Measurements from ENCODE around the gene ADM.
A peak's percentile ranks its signal among the peaks of the same experiment; 100 is the strongest.

The ADM gene

DNA sequence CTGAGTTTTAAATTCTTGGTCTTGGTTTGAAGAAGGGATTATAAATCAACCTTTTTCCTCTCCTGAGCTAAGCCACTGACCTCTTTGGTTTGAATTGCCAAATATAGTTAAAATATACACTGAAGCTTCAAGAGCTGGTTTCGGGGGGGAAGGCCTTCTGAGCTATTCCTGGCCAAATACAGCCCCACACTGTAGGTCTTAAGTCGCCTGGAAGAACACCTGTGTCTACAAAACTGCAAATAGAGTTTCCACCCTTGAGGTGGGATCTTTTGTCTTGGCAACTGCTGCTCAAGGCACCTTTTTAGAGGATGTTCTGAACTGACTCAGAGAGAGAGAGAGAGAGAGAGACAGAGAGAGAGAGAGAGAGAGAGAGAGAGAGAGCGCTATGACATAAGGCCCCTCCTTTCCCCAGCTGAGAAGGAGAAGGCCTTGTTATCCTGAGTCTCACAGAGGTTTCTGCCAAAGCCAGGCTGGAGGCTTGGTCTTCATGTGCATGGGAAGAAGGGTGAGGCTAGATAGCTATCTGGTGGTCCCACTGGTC is 5.5 kb downstream of the ADM start:
- no peak for DNase-seq

DNA sequence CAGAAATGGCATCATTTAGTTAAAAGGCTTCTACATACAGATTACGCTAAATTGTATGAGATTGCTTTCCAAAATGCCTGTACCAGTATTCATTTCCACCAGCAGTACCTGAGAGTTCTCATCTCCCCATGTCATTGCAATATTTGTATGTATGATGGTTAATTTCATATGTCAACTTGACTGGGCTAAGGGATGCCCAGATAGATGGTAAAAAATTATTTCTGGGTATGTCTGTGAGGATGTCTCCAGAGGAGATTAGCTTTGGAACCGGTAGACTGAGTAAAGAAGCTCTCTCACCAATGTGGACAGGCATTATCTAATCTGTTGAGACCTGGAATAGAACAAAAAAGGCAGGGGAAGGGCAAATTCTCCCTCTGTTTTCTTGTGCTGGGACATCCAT is 6.9 kb downstream of the ADM start:
- no peak for DNase-seq

DNA sequence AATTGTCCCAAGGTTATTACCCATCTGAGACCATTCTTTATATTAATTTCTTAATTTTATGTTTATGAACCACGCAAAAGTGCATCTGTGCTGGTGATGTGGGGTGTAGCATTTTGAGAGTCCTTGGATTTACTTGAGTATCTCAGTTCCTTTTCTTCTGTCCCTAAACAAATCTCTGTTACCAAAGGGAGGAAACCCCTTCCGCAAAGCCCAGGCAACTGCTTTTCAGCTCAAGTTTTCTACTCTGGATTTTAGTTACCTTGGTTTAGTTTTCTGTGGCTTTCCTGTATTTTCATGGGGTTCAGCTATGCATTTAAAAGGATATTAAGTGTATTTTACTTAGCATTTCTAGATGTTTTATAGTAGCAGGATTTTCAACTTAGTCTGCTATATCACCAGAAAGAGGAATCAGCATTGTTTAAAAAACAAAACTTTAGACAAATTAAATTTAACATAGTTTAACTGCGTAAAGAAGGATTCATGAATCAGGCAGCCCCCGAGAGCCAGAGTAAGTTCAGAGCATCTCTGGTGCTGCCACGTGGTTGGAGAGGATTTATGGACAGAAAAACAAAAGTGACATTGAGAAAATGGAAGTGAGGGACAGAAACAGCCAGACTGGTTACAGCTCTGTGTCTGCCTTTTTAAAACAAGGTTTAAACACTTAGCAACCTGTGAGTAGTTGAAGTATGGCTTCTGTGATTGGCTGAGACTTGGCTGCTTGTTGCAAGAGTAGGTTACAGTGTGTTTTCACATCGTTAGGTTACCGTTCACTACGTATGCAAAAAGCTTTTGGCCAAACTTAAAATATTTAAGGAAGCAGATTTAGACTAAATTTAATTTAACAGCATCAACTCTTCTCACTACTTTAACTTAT is 9.6 kb downstream of the ADM start:
- DNase-seq: peak; percentile 53

DNA sequence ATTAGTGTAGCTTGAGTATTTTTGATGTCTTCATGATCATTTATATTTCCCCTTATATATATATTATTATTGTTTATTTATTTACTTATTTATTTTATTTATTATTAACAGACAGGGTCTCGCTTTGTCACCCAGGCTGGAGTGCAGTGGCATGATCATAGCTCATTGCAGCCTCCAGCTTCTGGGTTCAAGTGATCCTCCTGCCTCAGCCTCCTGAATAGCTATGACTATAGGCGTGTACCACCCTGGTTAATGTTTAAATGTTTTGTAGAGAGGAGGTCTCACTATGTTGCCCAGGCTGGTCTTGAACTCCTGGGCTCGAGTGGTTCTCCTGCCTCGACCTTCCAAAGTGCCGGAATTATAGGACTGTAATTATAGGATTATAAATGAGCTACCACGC is 10.2 kb downstream of the ADM start:
- no peak for DNase-seq

DNA sequence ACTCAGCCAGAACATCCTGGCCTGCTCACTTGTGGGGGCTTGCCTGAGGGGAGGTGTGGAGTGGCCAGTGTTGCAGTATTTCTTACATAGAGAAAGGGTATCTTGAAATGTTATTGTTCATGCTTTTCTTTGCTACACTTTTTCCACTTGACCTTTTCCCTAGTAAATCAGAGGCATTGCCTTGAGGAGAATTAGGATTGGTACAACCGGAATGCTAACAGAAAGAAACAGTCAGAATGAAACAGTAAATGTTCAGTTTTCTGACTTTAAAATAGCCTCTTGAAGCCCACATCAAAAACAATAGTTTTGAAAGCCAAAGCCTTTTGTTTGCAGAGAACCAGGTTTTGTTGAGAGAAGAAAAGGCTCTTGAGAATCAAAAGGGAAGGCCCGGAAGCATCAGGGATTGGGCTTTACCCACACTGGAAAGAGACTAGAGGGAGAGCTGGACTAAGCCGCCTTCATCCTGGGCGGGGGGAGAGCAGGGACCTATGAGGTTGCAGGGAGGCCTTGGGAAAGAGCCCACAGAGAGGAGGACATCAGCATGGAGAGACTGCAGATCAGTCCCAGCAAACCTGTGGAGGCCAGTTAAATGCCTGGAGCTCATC is 12.4 kb downstream of the ADM start:
- DNase-seq: no peak

DNA sequence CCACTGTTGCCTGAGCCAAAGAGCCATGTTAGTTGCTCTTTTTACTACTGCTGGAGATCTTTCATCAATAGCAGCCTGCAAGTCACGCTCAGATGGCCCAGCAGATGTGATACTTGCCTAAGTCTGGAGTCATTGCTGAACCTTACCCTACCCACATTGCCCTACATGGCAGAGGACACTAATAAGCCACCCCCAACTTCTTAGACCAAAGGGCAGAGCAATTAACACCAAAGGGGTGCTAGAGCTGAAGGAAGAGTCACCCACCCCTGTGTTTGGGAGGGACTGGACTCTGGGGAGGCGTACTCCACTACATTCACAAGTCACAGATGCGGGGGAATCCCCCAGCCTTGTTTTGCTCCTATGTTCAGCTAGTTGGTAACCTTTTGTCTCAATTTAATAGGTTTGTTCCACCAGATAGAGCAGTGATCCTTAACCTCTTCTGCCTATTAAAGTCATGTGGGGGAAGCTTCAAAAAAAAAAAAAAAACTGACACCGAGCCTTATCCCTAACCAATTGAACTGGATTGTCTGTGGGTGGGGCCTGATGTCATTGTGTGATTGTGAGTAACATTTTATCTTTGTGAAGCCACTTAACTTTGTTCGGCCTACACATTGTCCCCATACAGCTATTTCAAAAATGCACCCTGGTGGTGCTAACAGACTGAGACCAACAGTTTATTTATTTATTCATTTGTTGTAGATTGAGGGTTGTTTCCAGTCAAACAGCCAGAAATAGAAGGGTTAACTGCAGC is 13.1 kb downstream of the ADM start:
- DNase-seq: no peak

DNA sequence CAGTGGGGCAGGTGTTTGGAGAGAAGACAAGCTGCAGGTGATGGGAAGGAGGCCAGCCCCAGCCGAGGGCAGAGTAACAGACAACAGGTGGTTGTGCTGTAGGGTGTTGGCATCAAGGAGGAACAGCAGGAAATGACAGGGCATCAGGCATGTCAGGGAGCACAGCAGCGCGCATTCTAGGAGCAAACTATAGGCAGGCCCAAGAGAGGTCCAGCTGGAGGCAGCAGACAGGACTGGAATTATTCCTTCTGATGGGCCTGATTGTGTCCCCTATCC is 13.6 kb downstream of the ADM start:
- DNase-seq: no peak

DNA sequence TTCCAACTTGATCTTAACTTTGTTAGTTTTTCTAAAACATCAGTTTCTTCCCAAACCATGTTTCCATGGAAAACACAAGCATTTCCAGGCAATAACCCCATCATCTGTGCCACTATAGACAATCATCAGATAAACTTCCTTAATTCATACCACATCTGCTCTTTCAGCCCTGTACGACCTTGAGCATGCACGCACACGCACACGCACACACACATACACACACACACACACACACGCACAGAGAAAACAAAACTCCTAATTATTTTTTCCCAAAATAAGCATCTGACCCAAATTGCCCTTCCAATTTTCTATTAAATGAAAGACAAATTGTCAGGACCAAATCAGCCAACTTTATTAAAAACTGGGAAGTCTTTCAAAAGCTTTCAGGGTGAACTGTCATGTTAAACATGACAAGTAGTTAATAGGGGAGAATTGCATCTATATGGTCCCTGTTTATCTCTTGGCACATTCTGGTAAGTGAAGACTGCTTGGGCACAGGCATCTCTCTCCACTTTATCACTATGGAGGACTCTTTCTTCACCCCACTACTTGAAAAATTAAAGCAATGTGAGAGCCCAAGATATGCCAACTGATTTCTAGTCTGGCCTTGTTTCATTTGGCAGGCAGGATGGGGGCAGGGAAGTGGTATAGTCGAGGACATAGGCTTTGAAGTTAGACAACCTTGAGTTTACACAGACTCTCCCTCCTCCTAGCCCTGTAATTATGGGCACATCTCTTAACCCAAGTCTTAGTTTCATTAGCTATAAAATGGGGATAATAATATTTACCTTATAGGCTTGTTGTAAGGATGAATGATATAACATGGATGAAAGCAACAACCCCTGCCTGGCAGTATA is 15.1 kb downstream of the ADM start:
- DNase-seq: no peak

DNA sequence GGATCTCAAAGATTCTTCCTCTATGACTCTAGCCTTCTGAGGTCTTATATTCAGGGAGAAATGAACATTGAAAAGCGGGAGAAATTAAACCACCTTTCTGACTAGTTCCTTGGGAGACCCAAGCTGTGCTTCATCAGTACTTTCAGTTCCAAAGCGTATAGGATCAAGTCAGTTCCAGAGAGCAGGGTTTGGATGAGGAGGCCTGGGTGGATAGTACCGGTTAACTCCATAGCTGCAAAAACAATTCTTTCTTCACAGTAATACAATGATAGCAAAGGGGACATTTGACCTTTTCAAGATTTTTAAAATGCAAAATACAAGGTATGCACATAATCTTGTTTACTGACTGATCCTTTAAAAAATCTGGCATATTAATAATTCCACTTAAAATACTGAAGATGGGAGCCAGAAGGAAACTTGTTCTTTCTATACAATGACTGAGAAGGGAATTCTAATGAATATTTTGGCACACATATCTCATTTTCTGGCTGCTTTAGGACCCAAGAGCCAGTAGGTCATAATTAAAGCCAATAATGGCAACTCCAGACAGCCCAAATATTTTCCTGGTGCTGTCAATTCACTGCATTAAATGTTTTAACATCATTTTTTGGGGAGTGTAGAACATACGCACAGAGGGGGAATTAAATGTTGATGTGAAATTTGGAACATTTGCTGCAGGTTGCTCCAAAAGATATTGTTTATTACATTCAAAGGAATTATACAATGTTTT is 16.0 kb downstream of the ADM start:
- DNase-seq: no peak

DNA sequence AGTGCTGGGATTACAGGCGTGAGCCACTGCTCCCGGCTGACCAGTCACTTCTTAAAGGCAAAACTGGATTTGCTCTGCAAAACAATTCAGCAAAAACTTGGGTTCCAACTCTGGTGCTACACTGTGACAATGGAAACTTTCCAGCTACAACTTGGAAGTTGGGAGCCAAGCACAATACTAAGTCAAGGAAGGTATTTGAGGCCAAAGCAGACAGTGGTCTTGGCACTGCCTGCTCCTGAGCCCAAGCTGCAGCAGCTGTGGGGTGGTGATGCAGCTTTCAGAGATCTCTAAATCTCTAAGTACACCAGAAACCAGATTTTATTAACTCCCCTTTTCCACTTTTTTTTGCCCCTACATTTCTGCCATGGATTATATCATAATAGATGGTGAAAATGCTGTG is 17.5 kb downstream of the ADM start:
- no peak for DNase-seq

DNA sequence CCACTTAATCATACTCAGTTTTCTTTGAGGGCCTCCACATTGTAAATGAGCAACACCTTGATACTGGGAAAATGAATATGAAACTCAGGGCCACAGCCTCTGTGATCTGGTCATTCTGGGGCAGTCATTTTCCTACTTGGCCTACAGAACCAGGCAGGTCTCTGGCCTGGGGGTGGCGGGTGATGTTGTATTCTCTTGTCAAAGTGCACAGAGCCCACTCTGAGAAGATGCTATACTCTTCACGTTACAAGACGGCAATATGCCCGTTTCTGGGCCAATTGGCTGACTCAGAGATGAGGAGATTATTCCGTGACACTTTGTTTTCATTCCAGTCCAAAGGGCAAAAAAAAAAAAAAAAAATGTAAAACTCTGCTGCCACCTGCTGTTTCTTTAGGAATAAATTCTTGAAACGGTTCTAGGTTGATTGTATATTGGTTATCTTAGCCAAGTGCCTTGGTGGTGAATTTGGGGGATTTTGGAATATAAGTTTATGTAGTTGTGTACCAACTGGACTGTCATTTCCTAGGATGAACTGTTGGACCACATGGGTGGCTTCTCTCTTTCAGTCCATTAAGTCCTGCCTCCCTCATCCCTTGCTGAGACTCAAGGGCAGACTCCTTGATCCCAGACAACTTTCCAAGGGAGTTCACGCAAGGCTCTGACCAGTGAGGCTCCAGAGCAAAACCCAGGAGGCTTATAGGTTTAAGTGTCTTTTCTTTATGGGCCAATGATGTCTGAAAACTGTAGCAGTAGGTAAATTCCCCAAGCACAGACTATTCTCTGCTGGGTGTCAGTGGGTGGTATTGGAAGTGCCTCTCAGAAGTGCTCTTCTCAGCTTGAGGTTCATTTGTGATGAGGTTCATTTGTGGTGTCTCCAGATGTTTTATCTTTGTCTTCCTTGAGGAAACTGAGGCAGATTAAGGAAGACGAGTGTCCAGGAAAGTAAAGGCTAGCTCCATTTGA is 18.2 kb downstream of the ADM start:
- DNase-seq: peak; percentile 52

DNA sequence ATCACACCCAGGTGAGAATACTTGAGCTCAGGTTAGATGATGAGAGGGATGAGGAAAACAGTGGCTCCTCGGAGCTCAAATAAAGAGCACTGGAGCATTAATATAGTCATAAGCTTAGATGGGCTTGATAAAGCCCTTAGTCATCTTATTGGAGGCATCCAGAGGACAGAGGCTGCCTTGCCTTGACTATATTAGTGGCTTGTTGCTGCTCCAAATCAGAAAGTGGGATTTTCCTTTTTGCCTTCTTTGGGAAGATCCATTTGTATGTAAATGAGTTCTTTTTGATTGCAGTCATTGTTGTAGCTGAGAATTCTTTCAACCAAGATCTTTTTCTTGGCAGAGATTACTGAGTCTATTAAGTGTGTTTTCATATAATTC is 18.9 kb downstream of the ADM start:
- no peak for DNase-seq

DNA sequence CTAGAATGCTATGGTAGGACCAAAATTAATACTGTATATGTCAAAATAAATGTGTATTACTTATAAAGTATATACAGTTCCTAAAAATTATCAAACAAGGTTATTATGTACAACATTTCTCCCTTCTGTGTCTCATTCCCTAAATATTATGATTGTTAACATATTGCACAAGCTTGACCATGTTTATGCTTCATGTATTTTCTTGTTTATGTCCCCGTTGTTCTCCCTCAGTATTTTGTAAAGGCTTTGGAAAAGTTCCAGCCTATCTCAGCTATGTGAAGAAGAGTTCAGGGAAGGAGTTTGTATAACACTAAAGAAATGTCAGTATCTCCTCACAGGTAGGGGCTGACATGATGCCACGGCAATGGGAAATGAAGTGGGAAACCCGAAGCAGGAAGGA is 19.6 kb downstream of the ADM start:
- no peak for DNase-seq

DNA sequence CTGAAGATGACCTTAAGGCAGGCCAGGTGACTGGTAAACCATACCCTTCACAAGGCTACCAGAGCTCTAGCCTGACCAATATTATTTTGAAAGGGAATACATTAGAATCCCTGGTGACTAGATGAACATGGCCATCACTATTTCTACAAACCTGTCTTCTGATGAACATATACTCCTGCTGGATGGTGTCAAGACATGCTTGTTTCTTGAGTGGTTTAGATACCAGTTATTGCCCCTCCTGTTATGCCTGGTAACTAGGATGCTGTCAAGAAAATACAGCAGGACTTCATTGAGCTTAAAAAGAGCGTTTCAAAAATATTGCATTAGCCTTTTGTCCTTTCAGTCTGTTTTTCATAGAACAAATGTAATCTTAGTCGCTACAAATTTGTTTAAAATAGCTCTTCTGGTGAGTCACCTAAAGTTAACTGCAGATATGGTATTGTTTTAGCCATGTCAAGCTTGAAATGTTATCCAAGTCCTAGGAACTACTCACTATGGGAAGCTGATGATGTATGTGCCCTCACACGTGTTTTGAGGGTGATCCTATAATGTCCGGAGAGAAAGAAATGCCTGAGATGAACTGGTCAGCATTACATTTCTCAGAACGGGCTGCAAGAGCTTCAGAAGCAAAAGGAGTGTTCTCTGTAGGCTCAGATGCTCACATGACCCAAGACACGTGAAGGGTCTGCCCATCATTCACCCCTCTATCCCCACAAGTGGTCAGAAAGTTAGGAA is 20.6 kb downstream of the ADM start:
- DNase-seq: no peak

DNA sequence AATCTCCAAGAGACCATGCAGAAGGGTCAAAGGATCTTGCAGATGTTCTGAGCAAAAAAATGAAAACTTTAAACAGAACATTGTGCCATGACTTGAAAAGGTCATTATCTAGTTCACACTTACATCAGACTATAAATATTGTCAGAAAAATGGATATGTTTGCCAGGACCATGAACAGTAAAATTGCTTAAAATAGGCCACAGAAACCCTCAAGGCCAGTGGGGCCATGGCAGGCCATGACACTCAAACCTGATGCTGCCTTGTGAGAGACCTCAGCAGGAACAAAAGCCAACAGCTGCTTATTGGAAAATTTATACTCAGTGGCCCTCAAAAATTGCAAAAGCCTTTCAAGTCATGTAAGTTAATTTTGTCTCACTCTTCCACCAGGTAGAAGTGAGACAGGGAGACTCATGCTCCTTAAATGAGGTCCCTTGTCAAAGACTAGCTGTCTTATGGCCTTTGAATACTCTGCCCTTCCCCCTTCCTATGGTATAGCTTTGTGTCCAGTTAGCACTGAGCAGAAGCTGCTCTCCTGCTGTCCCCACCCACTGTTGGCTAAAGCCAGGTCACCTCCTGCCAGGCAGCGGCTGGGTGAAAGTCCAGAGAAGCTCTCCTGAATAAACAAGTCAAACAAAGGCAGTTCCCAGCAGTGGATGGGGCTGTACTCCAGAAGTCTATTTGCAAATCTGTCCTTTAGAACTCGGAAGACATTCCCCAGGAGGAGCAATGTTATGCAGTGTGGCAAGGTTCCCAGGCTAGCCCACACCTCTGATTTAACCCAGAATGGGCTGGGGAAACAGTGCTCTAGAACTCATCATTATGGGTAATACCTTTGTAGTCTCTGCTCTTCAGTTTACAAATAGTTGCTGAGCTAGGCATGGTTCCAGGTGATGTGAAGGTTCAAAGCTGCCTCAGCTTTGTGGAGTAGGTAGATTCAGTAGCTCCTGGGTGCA is 21.4 kb downstream of the ADM start:
- DNase-seq: no peak

DNA sequence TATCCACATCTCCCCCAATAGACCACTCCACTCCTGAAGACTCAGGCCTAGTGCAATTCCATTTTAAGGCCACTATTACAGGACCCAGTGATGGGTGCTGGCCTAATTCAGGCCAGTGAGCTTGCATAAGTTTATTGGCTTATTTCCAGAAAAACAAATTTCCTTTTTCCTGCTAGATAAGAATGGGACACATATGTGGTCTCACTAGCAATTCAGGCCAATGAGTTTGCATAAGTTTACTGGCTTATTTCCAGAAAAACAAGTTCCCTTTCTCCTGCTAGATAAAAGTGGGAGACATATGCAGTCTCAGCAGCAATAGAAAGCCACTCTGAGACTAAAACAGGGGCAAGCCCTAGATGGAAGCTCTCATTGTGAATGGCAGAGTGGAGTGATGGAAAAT is 22.4 kb downstream of the ADM start:
- DNase-seq: no peak

DNA sequence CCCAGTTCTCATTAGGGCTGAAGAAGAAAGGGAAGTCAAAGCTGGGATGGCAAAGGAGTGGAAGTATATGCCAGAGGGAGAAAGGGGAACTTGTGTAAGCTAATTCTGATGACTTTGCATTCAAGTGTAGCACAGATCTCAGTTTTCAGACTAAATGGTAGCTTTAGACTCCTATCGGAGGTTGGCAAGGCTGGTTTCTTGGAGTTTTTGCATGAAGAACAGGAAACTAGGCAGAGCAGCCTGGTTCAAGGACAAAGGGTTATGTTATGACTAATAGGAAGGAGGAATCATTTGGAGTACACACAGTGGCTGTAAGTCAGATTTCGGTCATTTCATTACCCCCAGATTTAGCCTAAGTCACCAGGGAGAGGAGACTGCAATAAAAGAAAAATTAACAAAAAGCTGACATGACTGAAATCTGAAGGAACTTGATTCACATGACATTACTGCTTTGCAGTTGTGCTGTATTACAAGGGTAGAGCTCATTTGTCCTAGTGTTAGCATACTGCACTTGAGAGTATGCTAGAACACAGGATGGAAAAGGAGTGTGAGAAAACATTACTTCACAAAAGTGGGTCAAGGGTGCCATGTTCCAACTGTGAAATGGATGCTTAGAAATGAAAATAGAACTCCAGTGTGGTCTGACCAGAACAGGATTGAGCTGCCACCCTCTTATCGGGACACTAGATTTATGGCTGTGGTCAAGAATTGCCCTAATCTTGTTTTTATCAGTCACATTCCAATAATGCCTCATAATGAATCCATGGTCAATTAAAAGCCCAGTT is 23.6 kb downstream of the ADM start:
- DNase-seq: no peak

DNA sequence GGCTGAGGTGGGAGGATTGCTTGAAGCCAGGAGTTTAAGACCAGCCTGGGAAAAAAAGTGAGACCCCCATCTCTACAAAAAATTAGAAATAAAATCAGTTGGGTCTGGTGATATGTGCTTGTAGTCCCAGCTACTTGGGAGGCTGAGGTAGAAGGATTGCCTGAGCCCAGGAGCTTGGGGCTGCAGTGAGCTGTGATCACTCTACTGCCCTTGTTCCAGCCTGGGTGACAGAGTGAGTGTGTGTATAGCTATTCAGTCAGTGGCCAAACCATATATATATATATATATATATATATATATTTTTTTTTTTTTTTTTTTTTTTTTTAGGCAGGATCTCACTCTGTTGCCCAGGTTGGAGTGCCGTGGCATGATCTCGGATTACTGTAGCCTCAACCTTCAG is 24.5 kb downstream of the ADM start:
- DNase-seq: no peak
